HUES6 (cell line): ENCODE measurements around the gene VANGL1.

ENCODE experiments used
- H3K27ac ChIP-seq: 2 replicates; pipeline ENCODE4 v1.7.0; 2013; ENCODE audit warnings: low read depth, mild to moderate bottlenecking, low read length, inconsistent platforms
- H3K27me3 ChIP-seq: 2 replicates; pipeline ENCODE4 v1.6.1; 2013; ENCODE audit warnings: low read length; ENCODE audit not compliant: control insufficient read depth, insufficient read depth
- H3K36me3 ChIP-seq: 2 replicates; pipeline ENCODE4 v1.6.1; 2013; ENCODE audit warnings: low read length; ENCODE audit not compliant: control insufficient read depth, insufficient read depth
- H3K4me1 ChIP-seq: 2 replicates; pipeline ENCODE4 v1.6.1; 2013; ENCODE audit warnings: low read length; ENCODE audit not compliant: control insufficient read depth, insufficient read depth
- H3K4me3 ChIP-seq: 2 replicates; pipeline ENCODE4 v1.5.1; 2013; ENCODE audit warnings: low read depth, low read length
- H3K9ac ChIP-seq: one replicate; pipeline ENCODE4 v1.6.1; 2013; ENCODE audit warnings: mild to moderate bottlenecking, low read length
- H3K9me3 ChIP-seq: 2 replicates; pipeline ENCODE4 v1.6.1; 2013; ENCODE audit warnings: low read depth, low read length; ENCODE audit not compliant: control insufficient read depth, insufficient read depth

Gene VANGL1

DNA sequence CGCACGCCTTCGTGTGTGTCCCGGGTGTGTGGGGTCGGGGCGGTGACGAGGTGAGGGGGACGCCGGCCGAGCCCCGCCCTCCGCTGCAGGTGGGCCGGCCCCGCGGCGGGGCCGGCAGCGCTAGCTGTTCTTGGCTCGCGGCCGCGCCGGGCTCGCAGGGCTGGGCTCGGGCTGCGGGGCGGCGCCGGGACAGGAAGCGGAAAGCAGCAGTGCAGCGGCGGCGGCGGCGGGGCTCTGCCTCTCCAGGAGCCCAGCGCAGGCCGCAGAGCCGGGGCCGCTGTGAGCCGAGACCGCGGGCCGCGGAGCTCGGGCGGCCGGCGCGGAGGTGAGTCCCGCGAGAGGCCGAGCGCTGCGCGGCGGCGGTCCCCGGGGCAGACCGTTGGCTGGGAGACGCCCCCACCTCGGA lies at the start of gene VANGL1:
Gene VANGL1, plus strand, starts transcription at position 209 of the 406 bp plus-strand sequence. CDS start 9,444 bp downstream, outside the sequence.
- Histone ChIP-seq H3K9ac (peak within 1 kb of the TSS; percentile 90), H3K4me1 (peaks cover 28% of the 10 kb centered on the region)

GRCh38 chr1:115592264-115592663 lies 49.5 kb upstream of the VANGL1 start:
- H3K27me3 ChIP-seq = no peaks in the 10 kb centered on the region
- peaks cover 25% of the 10 kb centered on the region for H3K9me3 ChIP-seq
- no peak overlapping the region for H3K4me3 ChIP-seq
- H3K9ac ChIP-seq = no peak overlapping the region
- peaks cover 5% of the 10 kb centered on the region; the same call in 1 of the 2 replicates for H3K4me1 ChIP-seq
- H3K36me3 ChIP-seq = no peaks in the 10 kb centered on the region
- H3K27ac ChIP-seq = no peak overlapping the region

More for the DNA sequence above, at the start of gene VANGL1:
- H3K4me3 ChIP-seq = peak within 1 kb of the TSS; percentile 88
- no peaks in the 10 kb centered on the region for H3K36me3 ChIP-seq
- H3K27ac ChIP-seq = peak within 1 kb of the TSS; percentile 69; the same call in 1 of the 2 replicates
- no peaks in the 10 kb centered on the region for H3K27me3 ChIP-seq
- peaks cover 27% of the 10 kb centered on the region for H3K9me3 ChIP-seq

- H3K27ac ChIP-seq = no peak overlapping the region
- no peaks in the 10 kb centered on the region for H3K27me3 ChIP-seq
- no peak overlapping the region for H3K4me3 ChIP-seq
- no peak overlapping the region for H3K9ac ChIP-seq
- H3K36me3 ChIP-seq = no peaks in the 10 kb centered on the region
- H3K4me1 ChIP-seq = peaks cover 5% of the 10 kb centered on the region; the same call in 1 of the 2 replicates
- peaks cover 16% of the 10 kb centered on the region for H3K9me3 ChIP-seq
Observed at GRCh38 chr1:115593365-115594259, 48.2 kb upstream of the VANGL1 start.

DNA sequence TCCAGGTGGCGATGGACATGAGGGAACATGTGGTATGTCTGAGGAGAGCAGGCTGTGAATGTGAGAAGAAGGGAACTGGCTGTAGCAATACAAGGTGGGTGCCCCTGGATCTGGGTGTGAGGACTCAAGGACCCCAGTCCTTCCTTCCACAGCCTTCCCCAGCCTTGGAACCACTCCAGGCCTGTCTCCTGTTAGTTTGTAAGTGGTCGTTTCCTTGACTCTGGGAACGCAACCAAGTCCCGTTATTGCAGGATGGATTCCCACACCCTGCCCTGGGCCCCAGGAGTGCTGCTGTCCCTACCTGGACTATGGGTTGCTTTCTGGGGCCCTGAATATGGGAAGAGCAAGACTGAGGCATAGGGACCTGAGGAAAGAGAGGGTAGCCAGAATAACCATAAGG lies 47.2 kb upstream of the VANGL1 start:
- Histone ChIP-seq H3K4me1 (peaks cover 5% of the 10 kb centered on the region; the same call in 1 of the 2 replicates), H3K9me3 (peaks cover 10% of the 10 kb centered on the region), H3K4me3 (no peak overlapping the region), H3K9ac (no peak overlapping the region), H3K36me3 (no peaks in the 10 kb centered on the region), H3K27ac (no peak overlapping the region), H3K27me3 (no peaks in the 10 kb centered on the region)

GRCh38 chr1:115595279-115596079 lies 46.3 kb upstream of the VANGL1 start:
- H3K27ac ChIP-seq = no peak overlapping the region
- H3K4me1 ChIP-seq = peaks cover 5% of the 10 kb centered on the region; the same call in 1 of the 2 replicates
- H3K4me3 ChIP-seq = no peak overlapping the region
- no peak overlapping the region for H3K9ac ChIP-seq
- H3K36me3 ChIP-seq = no peaks in the 10 kb centered on the region
- H3K27me3 ChIP-seq = no peaks in the 10 kb centered on the region
- H3K9me3 ChIP-seq = peaks cover 10% of the 10 kb centered on the region

DNA sequence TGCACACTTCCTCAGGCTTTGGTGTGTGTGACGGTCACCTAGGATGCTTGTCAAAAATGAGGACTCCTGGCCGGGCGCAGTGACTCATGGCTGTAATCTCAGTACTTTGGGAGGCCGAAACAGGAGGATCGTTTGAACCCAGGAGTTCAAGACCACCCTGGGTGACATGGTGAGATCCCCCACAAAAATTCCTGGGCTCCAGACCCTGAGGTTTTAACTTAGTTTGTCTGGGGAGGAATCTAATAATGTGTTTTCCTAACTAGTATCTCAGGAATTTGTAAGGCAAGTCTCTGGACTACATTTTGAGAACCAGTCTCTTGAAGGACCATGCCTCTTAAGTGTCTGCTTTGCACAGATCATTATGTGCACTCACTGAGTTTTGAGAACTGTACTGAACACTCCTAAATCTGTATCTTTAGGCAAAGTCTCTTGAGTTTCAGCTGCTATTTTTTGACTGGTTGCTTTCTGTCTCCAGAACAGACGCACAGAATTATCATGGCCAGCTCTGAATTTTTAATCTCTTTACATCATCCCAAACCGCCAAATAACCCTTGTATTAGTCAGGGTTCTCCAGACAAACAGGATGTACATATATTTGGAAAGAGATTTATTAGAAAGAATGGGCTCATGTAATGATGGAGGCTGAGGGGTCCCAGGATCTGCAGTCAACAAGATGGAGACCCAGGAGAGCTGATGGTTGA lies 45.5 kb upstream of the VANGL1 start:
- Histone ChIP-seq H3K27ac (no peak overlapping the region), H3K4me3 (no peak overlapping the region), H3K27me3 (no peaks in the 10 kb centered on the region), H3K4me1 (peaks cover 5% of the 10 kb centered on the region; the same call in 1 of the 2 replicates), H3K9ac (no peak overlapping the region), H3K9me3 (peaks cover 8% of the 10 kb centered on the region), H3K36me3 (no peaks in the 10 kb centered on the region)

DNA sequence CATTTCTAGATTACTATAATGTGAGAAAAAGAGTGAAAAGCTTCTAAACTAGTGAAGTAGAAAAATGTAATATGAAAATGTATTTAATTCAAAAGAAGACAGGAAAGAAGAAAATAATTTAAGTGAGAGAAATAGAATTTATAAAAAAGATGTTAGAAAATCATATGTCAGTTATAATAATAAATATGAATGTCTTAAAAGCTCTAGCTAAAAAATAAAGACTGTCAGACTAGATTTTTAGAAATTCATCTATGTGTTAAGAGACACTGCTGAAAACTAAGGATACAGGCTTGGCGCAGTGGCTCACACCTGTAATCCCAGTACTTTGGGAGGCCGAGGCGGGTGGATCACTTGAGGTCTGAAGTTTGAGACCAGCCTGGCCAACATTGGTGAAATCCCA lies 37.3 kb upstream of the VANGL1 start:
- H3K36me3 ChIP-seq = no peaks in the 10 kb centered on the region
- no peak overlapping the region for H3K9ac ChIP-seq
- H3K4me1 ChIP-seq = peaks cover 5% of the 10 kb centered on the region; the same call in 1 of the 2 replicates
- H3K27ac ChIP-seq = no peak overlapping the region
- no peak overlapping the region for H3K4me3 ChIP-seq
- H3K9me3 ChIP-seq = no peaks in the 10 kb centered on the region
- H3K27me3 ChIP-seq = no peaks in the 10 kb centered on the region

GRCh38 chr1:115606305-115606704 lies 35.5 kb upstream of the VANGL1 start:
- peaks cover 5% of the 10 kb centered on the region; the same call in 1 of the 2 replicates for H3K4me1 ChIP-seq
- no peak overlapping the region for H3K27ac ChIP-seq
- no peak overlapping the region for H3K9ac ChIP-seq
- H3K36me3 ChIP-seq = no peaks in the 10 kb centered on the region
- H3K9me3 ChIP-seq = no peaks in the 10 kb centered on the region
- H3K27me3 ChIP-seq = no peaks in the 10 kb centered on the region
- no peak overlapping the region for H3K4me3 ChIP-seq

- no peak overlapping the region for H3K27ac ChIP-seq
- H3K9me3 ChIP-seq = no peaks in the 10 kb centered on the region
- H3K36me3 ChIP-seq = no peaks in the 10 kb centered on the region
- no peak overlapping the region for H3K4me3 ChIP-seq
- H3K9ac ChIP-seq = no peak overlapping the region
- peaks cover 5% of the 10 kb centered on the region; the same call in 1 of the 2 replicates for H3K4me1 ChIP-seq
- H3K27me3 ChIP-seq = no peaks in the 10 kb centered on the region
Observed at GRCh38 chr1:115609021-115609420, 32.7 kb upstream of the VANGL1 start.

GRCh38 chr1:115613767-115614166 lies 28.0 kb upstream of the VANGL1 start:
- 0 out of 2 replicates have a peak, but pooled peaks cover 4% of the 10 kb centered on the region for H3K9me3 ChIP-seq
- H3K4me3 ChIP-seq = no peak overlapping the region

More at GRCh38 chr1:115613767-115614166, 28.0 kb upstream of the VANGL1 start:
- Histone ChIP-seq H3K9ac (no peak overlapping the region), H3K4me1 (no peaks in the 10 kb centered on the region), H3K27ac (no peak overlapping the region), H3K27me3 (no peaks in the 10 kb centered on the region), H3K36me3 (no peaks in the 10 kb centered on the region)
